Spleen (tissue), 11 donors: ENCODE measurements around the gene AFAP1L2. TPM values are rescaled to one million over a fixed set of nuclear protein-coding genes. Genes with fewer than 3 reads are reported as not detected.

Experiments used
- DNase-seq: peaks from one replicate; pipeline ENCODE4 v3.0.0-alpha.2; 2020
- H3K27ac ChIP-seq, 8 donors: fragments of 200-600 bp; sonication (generic) in 7 of 8; 1 replicate in 4 of 8; 2 replicates in 4 of 8; pipeline versions ENCODE4 v1.5.0 to v1.8.0; 2016 to 2021; ENCODE audit warnings: inconsistent platforms in 4 of 8, mild to moderate bottlenecking in 4 of 8, moderate library complexity in 1 of 8
- H3K27me3 ChIP-seq, 7 donors: fragments of 200-600 bp; sonication (generic) in 6 of 7; replicated peaks in 1 of 7; 1 replicate in 4 of 7; 2 replicates in 3 of 7; pipeline versions ENCODE4 v1.5.0 to v1.8.0; 2016 to 2021; ENCODE audit warnings: inconsistent platforms in 3 of 7, mild to moderate bottlenecking in 1 of 7
- H3K36me3 ChIP-seq, 6 donors: fragments of 200-600 bp; sonication (generic) in 5 of 6; 1 replicate in 4 of 6; 2 replicates in 2 of 6; pipeline versions ENCODE4 v1.5.0 to v1.8.0; 2016 to 2021; ENCODE audit warnings: inconsistent platforms in 2 of 6
- H3K4me1 ChIP-seq, 6 donors: fragments of 200-600 bp; sonication (generic) in 5 of 6; 1 replicate in 3 of 6; 2 replicates in 3 of 6; pipeline versions ENCODE4 v1.5.0 to v1.8.0; 2016 to 2021; ENCODE audit warnings: inconsistent platforms in 3 of 6
- H3K4me3 ChIP-seq, 8 donors: fragments of 200-600 bp; sonication (generic) in 7 of 8; 1 replicate in 4 of 8; 2 replicates in 4 of 8; pipeline versions ENCODE4 v1.5.0 to v1.8.0; 2016 to 2021; ENCODE audit warnings: inconsistent platforms in 4 of 8, mild to moderate bottlenecking in 4 of 8, moderate library complexity in 2 of 8
- H3K9me3 ChIP-seq, 8 donors: fragments of 200-600 bp; sonication (generic) in 7 of 8; 1 replicate in 4 of 8; 2 replicates in 4 of 8; pipeline versions ENCODE4 v1.5.0 to v1.8.0; 2016 to 2021; ENCODE audit warnings: inconsistent platforms in 4 of 8
- CTCF ChIP-seq, 11 experiments: fragments of 200-600 bp in 7 of 11; fragments of 450-650 bp in 4 of 11; sonication (generic) in 4 of 11; IDR thresholded peaks in 8 of 11; conservative IDR thresholded peaks in 3 of 11; 1 replicate in 7 of 11; 2 replicates in 4 of 11; pipeline versions ENCODE4 v1.4.0 to v1.8.0; 2016 to 2021; ENCODE audit warnings: antibody characterized with exemption in 11 of 11, inconsistent platforms in 4 of 11, mild to moderate bottlenecking in 1 of 11
- POLR2A ChIP-seq, 3 donors: fragments of 450-650 bp; IDR thresholded peaks; one replicate each; pipeline ENCODE4 v1.5.1; 2017; ENCODE audit warnings: antibody characterized with exemption in 3 of 3, mild to moderate bottlenecking in 1 of 3
- POLR2AphosphoS5 ChIP-seq, 3 donors: sonication (generic); formaldehyde crosslinking; IDR thresholded peaks; one replicate each; pipeline ENCODE4 v1.5.1; 2017; ENCODE audit warnings: antibody characterized with exemption in 3 of 3
- WGBS, 5 donors: extraction: QIAGEN DNeasy Blood & Tissue Kit in 3 of 5; methylation state at CpG; one replicate each; pipeline versions ENCODE4 v1.1.5 to v1.1.7; 2013 to 2018; 5-methylcytosine and 5-hydroxymethylcytosine counted together
- intact Hi-C: fragments of 100-400 bp; cut with DNase I; formaldehyde crosslinking; loops from one replicate; pipeline ENCODE4 v1.15.0; 2023; ENCODE audit warnings: low total_unique reads
- polyA plus RNA-seq, 3 donors: library from polyadenylated mRNA; stranded (reverse); fragments of 200-250 nt; gene quantifications; one replicate each; pipeline ENCODE4 v1.2.1, GENCODE V29; 2013
- total RNA-seq, 7 donors: library from RNA; depleted of rRNA in 3 of 7; stranded (reverse); fragments of >200 nt in 3 of 7; fragmentation: NEBNext Ultra II Directional in 4 of 7; extraction: Animal tissue kit (Norgen Biotek cat#: 25700) in 4 of 7; gene quantifications; one replicate each; pipeline versions ENCODE4 v1.1.0 to v1.2.1, GENCODE V29; 2016 to 2021
- donor health status: healthy with polysubstance abuse.
- donor health status: DM: no; HTN: no; CAD: no; lungs with moderate emphysema.
- donor health status: DM: no; HTN: no; CAD: no.
- donor health status: Bipolar disorder and iron deficiency.
- donor health status: healthy.
- donor health status: DM: no; HTN: no; CAD: no.
- donor health status: DM: yes; HTN: yes; CAD: no.

AFAP1L2 gene
- total and polyA plus RNA-seq, 10 donors: 18.3 to 273 (median 180) TPM

DNA sequence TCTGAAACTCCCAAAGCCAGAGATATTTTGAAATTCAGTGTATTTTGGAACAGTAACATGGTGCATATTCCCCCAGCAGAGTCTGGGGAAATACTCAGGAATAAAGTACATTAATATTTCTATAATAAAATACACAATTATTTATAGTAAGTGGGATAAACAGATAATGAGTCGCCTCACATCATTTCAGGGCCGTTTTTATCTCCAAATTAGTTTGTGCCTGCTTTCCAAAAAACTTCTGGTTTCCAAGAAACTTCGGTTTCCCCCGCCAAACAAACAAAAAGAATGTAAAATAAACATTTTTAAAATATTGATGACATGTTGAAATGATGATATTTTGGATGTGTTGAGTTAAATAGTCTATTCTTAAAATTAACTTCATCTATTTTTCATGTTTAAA, 48.2 kb downstream of the AFAP1L2 start:
- Histone ChIP-seq H3K27me3 (no peaks in the 10 kb centered on the region), H3K4me3 (no peak overlapping the region), H3K36me3 (no peaks in the 10 kb centered on the region), H3K4me1 (peaks cover 8 to 56% (median 25%) of the 10 kb centered on the region in 6 donors), H3K27ac (peak overlapping the region in 2 of 8 donors; percentile 53 to 58), H3K9me3 (no peaks in the 10 kb centered on the region)
- WGBS, 5 donors: 68 to 80% (median 75%) methylated on average over 4 of the region's 4 CpGs
- no peak for TF ChIP-seq POLR2A (IDR thresholded peaks at IDR 0.05)
- no peak for TF ChIP-seq CTCF (IDR thresholded peaks at IDR 0.05 in 8 of 11, conservative IDR thresholded peaks at IDR 0.05 in 3 of 11)
- no peak for TF ChIP-seq POLR2AphosphoS5 (IDR thresholded peaks at IDR 0.05)
- DNase-seq: no peak
- intact Hi-C loops: no loop called here

DNA sequence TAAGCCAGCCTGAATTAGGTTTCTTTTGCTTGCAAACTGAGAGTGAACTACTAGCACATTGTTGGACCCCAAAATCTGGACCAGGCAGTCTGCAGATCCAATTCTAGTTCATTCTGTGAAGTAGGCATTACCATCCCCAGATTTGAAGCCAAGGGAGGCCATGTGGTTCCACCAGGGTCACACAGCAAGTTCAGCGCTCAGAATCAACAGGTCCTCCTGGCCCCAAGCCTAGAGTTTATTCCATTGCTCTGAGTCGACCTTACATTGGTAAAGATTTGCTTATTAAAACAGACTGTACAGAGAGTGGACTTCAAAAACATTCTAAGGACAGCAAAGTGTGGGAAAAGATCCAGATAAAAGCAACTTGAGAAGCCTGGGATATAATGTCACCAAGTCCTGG, 50.9 kb downstream of the AFAP1L2 start:
- H3K4me3 ChIP-seq: no peak overlapping the region
- H3K27me3 ChIP-seq: no peaks in the 10 kb centered on the region
- H3K36me3 ChIP-seq: no peaks in the 10 kb centered on the region
- no peaks in the 10 kb centered on the region for H3K9me3 ChIP-seq
- no peak for TF ChIP-seq POLR2A (IDR thresholded peaks at IDR 0.05)
- no peak for TF ChIP-seq CTCF (IDR thresholded peaks at IDR 0.05 in 8 of 11, conservative IDR thresholded peaks at IDR 0.05 in 3 of 11)
- no peak for TF ChIP-seq POLR2AphosphoS5 (IDR thresholded peaks at IDR 0.05)
- 72 to 84% (median 80%) methylated on average over 2 of the region's 2 CpGs for WGBS, 5 donors
- H3K4me1 ChIP-seq: peaks cover 5 to 79% (median 37%) of the 10 kb centered on the region in 6 donors
- intact Hi-C loops: no loop called here
- H3K27ac ChIP-seq: peak overlapping the region in 5 of 8 donors; percentile 11 to 59 (median 26)
- no peak for DNase-seq

GRCh38 chr10:114352653-114353298, 51.5 kb downstream of the AFAP1L2 start:
- peaks cover 5 to 81% (median 40%) of the 10 kb centered on the region in 6 donors for H3K4me1 ChIP-seq
- TF ChIP-seq CTCF (IDR thresholded peaks at IDR 0.05 in 8 of 11, conservative IDR thresholded peaks at IDR 0.05 in 3 of 11) (no peak), POLR2AphosphoS5 (IDR thresholded peaks at IDR 0.05) (no peak), POLR2A (IDR thresholded peaks at IDR 0.05) (no peak)
- DNase-seq: no peak
- no peaks in the 10 kb centered on the region for H3K27me3 ChIP-seq
- peak overlapping the region in 5 of 8 donors; percentile 11 to 59 (median 26) for H3K27ac ChIP-seq
- no peak overlapping the region for H3K4me3 ChIP-seq
- H3K9me3 ChIP-seq: no peaks in the 10 kb centered on the region
- H3K36me3 ChIP-seq: no peaks in the 10 kb centered on the region
- intact Hi-C loops: no loop called here
- WGBS, 5 donors: 80 to 90% (median 88%) methylated on average over 9 of the region's 9 CpGs

- no peak for DNase-seq
- WGBS, 5 donors: 53 to 87% (median 76%) methylated on average over 11 of the region's 11 CpGs
- no peaks in the 10 kb centered on the region for H3K9me3 ChIP-seq
- intact Hi-C loops: no loop called here
- peak overlapping the region in 7 of 8 donors; percentile 32 to 91 (median 76) for H3K27ac ChIP-seq
- no peaks in the 10 kb centered on the region for H3K27me3 ChIP-seq
- no peak overlapping the region for H3K4me3 ChIP-seq
- H3K36me3 ChIP-seq: no peaks in the 10 kb centered on the region
- TF ChIP-seq POLR2AphosphoS5 (IDR thresholded peaks at IDR 0.05): no peak
- no peak for TF ChIP-seq CTCF (IDR thresholded peaks at IDR 0.05 in 8 of 11, conservative IDR thresholded peaks at IDR 0.05 in 3 of 11)
- TF ChIP-seq POLR2A (IDR thresholded peaks at IDR 0.05): no peak
- H3K4me1 ChIP-seq: peaks cover 5 to 83% (median 49%) of the 10 kb centered on the region in 6 donors
Observed at GRCh38 chr10:114350751-114351150, 53.6 kb downstream of the AFAP1L2 start.
